A673 (cell line): Measurements from ENCODE around the gene SLC6A20. TPM values are rescaled to one million over a fixed set of nuclear protein-coding genes. Genes with fewer than 3 reads are reported as not detected.

ENCODE experiments used
- BruUV-seq: library from RNA; stranded (reverse); fragments of 400-500 nt; replicated peaks from 2 replicates; lab custom pipeline; 2021; lab: Mats Ljungman, UMichigan
- CTCF ChIA-PET: fragments of 300-600 bp; sonication (Branson Sonifier 250); formaldehyde crosslinking; loops from one replicate; lab custom pipeline; 2022; ENCODE audit warnings: antibody characterized with exemption; lab: Charles Lee
- POLR2A ChIA-PET: fragments of 300-600 bp; sonication (Branson Sonifier 250); formaldehyde crosslinking; loops from one replicate; lab custom pipeline; 2022; ENCODE audit warnings: antibody characterized with exemption; ENCODE audit not compliant: low non-redundant PET; lab: Charles Lee
- DNase-seq: peaks from one replicate; pipeline ENCODE4 v3.0.0-alpha.2; 2015; ENCODE audit warnings: low spot score
- H3K27ac ChIP-seq: fragments of 200-600 bp; sonication (generic); 2 replicates; pipeline ENCODE4 v1.5.1; 2016; ENCODE audit warnings: mixed run types, low read depth, mild to moderate bottlenecking, mixed read lengths, antibody characterized with exemption, low read length; ENCODE audit not compliant: poor library complexity, severe bottlenecking
- H3K27me3 ChIP-seq: fragments of 200-600 bp; sonication (generic); replicated peaks from 2 replicates; pipeline ENCODE4 v1.6.1; 2017; ENCODE audit warnings: mixed run types, low read depth, mild to moderate bottlenecking, mixed read lengths, antibody characterized with exemption, low read length; ENCODE audit not compliant: insufficient read depth, poor library complexity
- H3K36me3 ChIP-seq: fragments of 200-600 bp; sonication (generic); 2 replicates; pipeline ENCODE4 v1.6.1; 2016; ENCODE audit warnings: mixed run types, mild to moderate bottlenecking, mixed read lengths, antibody characterized with exemption, low read length; ENCODE audit not compliant: insufficient read depth, poor library complexity, severe bottlenecking
- H3K4me1 ChIP-seq: fragments of 200-600 bp; sonication (generic); 2 replicates; pipeline ENCODE4 v1.6.1; 2017; ENCODE audit warnings: mixed run types, mild to moderate bottlenecking, mixed read lengths, antibody characterized with exemption, low read length; ENCODE audit not compliant: insufficient read depth, poor library complexity, severe bottlenecking
- H3K4me3 ChIP-seq: fragments of 200-600 bp; sonication (generic); 2 replicates; pipeline ENCODE4 v1.5.1; 2016; ENCODE audit warnings: low read depth, mixed run types, mild to moderate bottlenecking, mixed read lengths, low read length; ENCODE audit not compliant: poor library complexity, severe bottlenecking
- H3K9me3 ChIP-seq: fragments of 200-600 bp; sonication (generic); 2 replicates; pipeline ENCODE4 v1.6.1; 2016; ENCODE audit warnings: mixed run types, low read depth, mild to moderate bottlenecking, mixed read lengths, antibody characterized with exemption, low read length; ENCODE audit not compliant: poor library complexity, severe bottlenecking
- CTCF ChIP-seq: fragments of 300-800, 200-600 bp; sonication (generic); conservative IDR thresholded peaks from 2 replicates; pipeline ENCODE4 v1.5.1; 2017; ENCODE audit warnings: low read depth, mild to moderate bottlenecking, antibody characterized with exemption, low read length, moderate library complexity, mixed read lengths
- EZH2 ChIP-seq: fragments of 200-600 bp; sonication (generic); IDR thresholded peaks from 2 replicates; pipeline ENCODE4 v1.6.1; 2017; ENCODE audit warnings: borderline replicate concordance, low read depth, mild to moderate bottlenecking, mixed read lengths, antibody characterized with exemption, low read length; ENCODE audit not compliant: poor library complexity, severe bottlenecking
- intact Hi-C: fragments of 100-400 bp; cut with micrococcal nuclease; formaldehyde crosslinking; loops from one replicate; pipeline ENCODE4 v1.10.0; 2022; ENCODE audit not compliant: unreplicated experiment
- total RNA-seq: library from RNA; stranded (reverse); gene quantifications from 2 replicates; pipeline ENCODE4 v1.2.3, GENCODE V29; 2021

The SLC6A20 gene
- total RNA-seq, 1 experiment from 2014 or later: not detected

GRCh38 chr3:45711931-45712330 is 84.4 kb downstream of the SLC6A20 start:
- no TSS peak for BruUV-seq
- TF ChIP-seq EZH2: no peak
- TF ChIP-seq CTCF: no peak
- Histone ChIP-seq H3K36me3 (no peaks in the 10 kb centered on the region), H3K4me1 (no peaks in the 10 kb centered on the region), H3K27ac (no peak overlapping the region), H3K4me3 (no peak overlapping the region), H3K27me3 (no peaks in the 10 kb centered on the region), H3K9me3 (no peaks in the 10 kb centered on the region)
- ChIA-PET POLR2A (no interaction called here), CTCF (no interaction called here)
- intact Hi-C loops: no loop called here
- DNase-seq: no peak

- Histone ChIP-seq H3K4me1 (no peaks in the 10 kb centered on the region), H3K4me3 (no peak overlapping the region), H3K27ac (no peak overlapping the region), H3K36me3 (peaks cover 9% of the 10 kb centered on the region), H3K27me3 (no peaks in the 10 kb centered on the region), H3K9me3 (no peaks in the 10 kb centered on the region)
- ChIA-PET CTCF (no interaction called here), POLR2A (no interaction called here)
- TF ChIP-seq EZH2 (no peak), CTCF (no peak)
- BruUV-seq: no TSS peak
- intact Hi-C loops: no loop called here
- no peak for DNase-seq
Observed at GRCh38 chr3:45705839-45706808, 90.2 kb downstream of the SLC6A20 start.

Other genes with a start within 250 kb of the SLC6A20 start
- 18.5 and 20.7 TPM in 2 replicates for gene LIMD1, start 201.8 kb downstream of the SLC6A20 start, total RNA-seq
- gene SACM1L, start 107.1 kb downstream of the SLC6A20 start, total RNA-seq: 29.8 and 32.8 TPM in 2 replicates
- 9.5 and 10.6 TPM in 2 replicates for gene LZTFL1, start 45.6 kb upstream of the SLC6A20 start, total RNA-seq
- gene CCR9, start 90.0 kb upstream of the SLC6A20 start, total RNA-seq: not detected in 2 replicates
- gene CXCR6, start 146.9 kb upstream of the SLC6A20 start, total RNA-seq: not detected in 2 replicates
- 7.4 and 7.9 TPM in 2 replicates for gene FYCO1, start 199.3 kb upstream of the SLC6A20 start, total RNA-seq
- gene XCR1, start 230.9 kb upstream of the SLC6A20 start, total RNA-seq: not detected in 2 replicates